ENCODE measurements around the gene RAB7A.

DNA sequence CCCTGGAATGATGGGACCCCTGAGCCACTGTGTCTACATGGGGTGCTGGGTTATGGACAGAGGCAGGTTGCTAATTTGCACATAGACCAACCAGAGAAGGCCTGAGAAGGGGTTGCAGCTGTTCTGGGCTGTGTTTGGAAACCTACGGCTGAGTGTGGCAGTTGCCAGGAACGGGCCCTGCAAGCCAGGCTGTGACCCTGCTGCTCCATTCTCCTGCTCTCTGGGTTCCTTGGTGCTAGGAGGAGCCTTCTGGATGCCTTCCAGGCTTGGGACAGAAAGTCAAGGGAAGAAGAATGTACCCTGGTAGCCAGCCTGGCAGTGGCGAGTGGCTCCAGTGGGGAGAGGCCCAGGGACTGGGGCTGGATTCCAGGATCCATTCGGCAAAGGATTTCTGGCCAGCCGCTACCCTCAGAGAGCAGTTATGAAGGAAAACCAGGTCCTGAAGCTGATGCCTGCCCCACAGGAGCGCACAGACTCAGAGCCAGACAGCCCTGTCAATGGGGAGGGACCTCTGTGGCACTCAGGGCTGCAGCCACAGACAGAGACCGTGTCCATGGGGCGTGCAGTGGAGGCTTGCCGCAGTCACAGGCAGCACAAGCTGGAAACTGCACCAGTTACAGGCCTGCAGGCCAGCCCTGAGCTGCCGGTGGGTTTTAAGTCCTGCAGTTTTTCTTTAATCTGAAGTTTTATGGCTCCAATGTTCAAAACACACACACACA lies 98.3 kb downstream of the RAB7A start:
- TF ChIP-seq HDAC6 (IDR thresholded peaks at IDR 0.05; ENCODE audit: unreplicated experiment) (no peak), CBFB (IDR thresholded peaks at IDR 0.05; ENCODE audit: low read depth) (no peak)
- TF ChIP-seq, protein P1, sequence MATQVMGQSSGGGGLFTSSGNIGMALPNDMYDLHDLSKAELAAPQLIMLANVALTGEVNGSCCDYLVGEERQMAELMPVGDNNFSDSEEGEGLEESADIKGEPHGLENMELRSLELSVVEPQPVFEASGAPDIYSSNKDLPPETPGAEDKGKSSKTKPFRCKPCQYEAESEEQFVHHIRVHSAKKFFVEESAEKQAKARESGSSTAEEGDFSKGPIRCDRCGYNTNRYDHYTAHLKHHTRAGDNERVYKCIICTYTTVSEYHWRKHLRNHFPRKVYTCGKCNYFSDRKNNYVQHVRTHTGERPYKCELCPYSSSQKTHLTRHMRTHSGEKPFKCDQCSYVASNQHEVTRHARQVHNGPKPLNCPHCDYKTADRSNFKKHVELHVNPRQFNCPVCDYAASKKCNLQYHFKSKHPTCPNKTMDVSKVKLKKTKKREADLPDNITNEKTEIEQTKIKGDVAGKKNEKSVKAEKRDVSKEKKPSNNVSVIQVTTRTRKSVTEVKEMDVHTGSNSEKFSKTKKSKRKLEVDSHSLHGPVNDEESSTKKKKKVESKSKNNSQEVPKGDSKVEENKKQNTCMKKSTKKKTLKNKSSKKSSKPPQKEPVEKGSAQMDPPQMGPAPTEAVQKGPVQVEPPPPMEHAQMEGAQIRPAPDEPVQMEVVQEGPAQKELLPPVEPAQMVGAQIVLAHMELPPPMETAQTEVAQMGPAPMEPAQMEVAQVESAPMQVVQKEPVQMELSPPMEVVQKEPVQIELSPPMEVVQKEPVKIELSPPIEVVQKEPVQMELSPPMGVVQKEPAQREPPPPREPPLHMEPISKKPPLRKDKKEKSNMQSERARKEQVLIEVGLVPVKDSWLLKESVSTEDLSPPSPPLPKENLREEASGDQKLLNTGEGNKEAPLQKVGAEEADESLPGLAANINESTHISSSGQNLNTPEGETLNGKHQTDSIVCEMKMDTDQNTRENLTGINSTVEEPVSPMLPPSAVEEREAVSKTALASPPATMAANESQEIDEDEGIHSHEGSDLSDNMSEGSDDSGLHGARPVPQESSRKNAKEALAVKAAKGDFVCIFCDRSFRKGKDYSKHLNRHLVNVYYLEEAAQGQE (IDR thresholded peaks at IDR 0.05; ENCODE audit: low read depth, low read length), result no peak

Data from GM12878 (cell line).